OCI-LY7 (cell line): ENCODE results near the gene FOLR2. TPM values are rescaled to one million over a fixed set of nuclear protein-coding genes. Genes with fewer than 3 reads are reported as not detected.

Source experiments
- BruUV-seq: library from RNA; stranded (reverse); fragments of 400-500 nt; replicated peaks from 2 replicates; lab custom pipeline; 2021; lab: Mats Ljungman, UMichigan
- CTCF ChIA-PET: fragments of 300-600 bp; sonication (Branson Sonifier 250); formaldehyde crosslinking; loops from one replicate; lab custom pipeline; 2022; ENCODE audit warnings: antibody characterized with exemption; ENCODE audit not compliant: unreplicated experiment; lab: Charles Lee
- POLR2A ChIA-PET: fragments of 300-600 bp; sonication (Branson Sonifier 250); formaldehyde crosslinking; loops from one replicate; lab custom pipeline; 2022; ENCODE audit warnings: antibody characterized with exemption; lab: Charles Lee
- DNase-seq: peaks from one replicate; pipeline ENCODE4 v3.0.0-alpha.2; 2015; ENCODE audit warnings: low spot score
- H2AFZ ChIP-seq: fragments of 200-600 bp; sonication (generic), shearing (Covaris generic); 2 replicates; pipeline ENCODE4 v1.6.1; 2014; ENCODE audit warnings: mild to moderate bottlenecking, antibody characterized with exemption, low read length, moderate library complexity
- H3K27ac ChIP-seq: fragments of 200-600 bp; sonication (generic); 2 replicates; pipeline ENCODE4 v1.5.1; 2014; ENCODE audit warnings: mixed run types, low read depth, mild to moderate bottlenecking, moderate library complexity, low read length, inconsistent platforms; ENCODE audit not compliant: poor library complexity, severe bottlenecking
- H3K36me3 ChIP-seq: fragments of 200-600 bp; sonication (generic); 2 replicates; pipeline ENCODE4 v1.6.1; 2014; ENCODE audit warnings: mild to moderate bottlenecking, antibody characterized with exemption, low read length, moderate library complexity, mixed read lengths; ENCODE audit not compliant: insufficient read depth
- H3K4me1 ChIP-seq: fragments of 200-600 bp; sonication (generic); 2 replicates; pipeline ENCODE4 v1.5.1; 2014; ENCODE audit warnings: mild to moderate bottlenecking, low read length; ENCODE audit not compliant: insufficient read depth, poor library complexity, severe bottlenecking
- H3K4me2 ChIP-seq: fragments of 200-600 bp; sonication (generic); 2 replicates; pipeline ENCODE4 v1.6.1; 2014; ENCODE audit warnings: mild to moderate bottlenecking, low read length
- H3K4me3 ChIP-seq: fragments of 200-600 bp; sonication (generic); 2 replicates; pipeline ENCODE4 v1.5.1; 2014; ENCODE audit warnings: mild to moderate bottlenecking, low read depth, low read length; ENCODE audit not compliant: poor library complexity, severe bottlenecking
- H3K79me2 ChIP-seq: fragments of 200-600 bp; sonication (generic); 2 replicates; pipeline ENCODE4 v1.6.1; 2016; ENCODE audit warnings: low read depth, mild to moderate bottlenecking, low read length, moderate library complexity, mixed read lengths; ENCODE audit not compliant: insufficient read depth
- H3K9me2 ChIP-seq: fragments of 200-600 bp; sonication (generic); 2 replicates; pipeline ENCODE4 v1.6.1; 2016; ENCODE audit warnings: mild to moderate bottlenecking, low read length, mixed read lengths; ENCODE audit not compliant: insufficient read depth
- H3K9me3 ChIP-seq: fragments of 200-600 bp; sonication (generic); 2 replicates; pipeline ENCODE4 v1.6.1; 2014; ENCODE audit warnings: mild to moderate bottlenecking, mixed run types, low read length, mixed read lengths
- H4K20me1 ChIP-seq: fragments of 200-600 bp; sonication (generic); 2 replicates; pipeline ENCODE4 v1.6.1; 2014; ENCODE audit warnings: mild to moderate bottlenecking, antibody characterized with exemption, low read length, moderate library complexity, mixed read lengths; ENCODE audit not compliant: insufficient read depth
- CTCF ChIP-seq: fragments of 200-600 bp; sonication (generic); conservative IDR thresholded peaks from 2 replicates; pipeline ENCODE4 v1.5.1; 2014; ENCODE audit warnings: mild to moderate bottlenecking, antibody characterized with exemption, low read length, moderate library complexity, mixed read lengths
- EZH2phosphoT487 ChIP-seq: fragments of 200-600 bp; sonication (generic); IDR thresholded peaks from 2 replicates; pipeline ENCODE4 v1.6.1; 2018; ENCODE audit warnings: low read depth, borderline replicate concordance, mild to moderate bottlenecking, mixed run types, antibody characterized with exemption, low read length, moderate library complexity, mixed read lengths
- intact Hi-C: fragments of 100-400 bp; cut with micrococcal nuclease; formaldehyde crosslinking; loops from one replicate; pipeline ENCODE4 v1.10.0; 2022; ENCODE audit not compliant: unreplicated experiment
- total RNA-seq, 2 experiments: library from RNA; depleted of rRNA in 1 of 2; stranded (reverse); fragments of >200 nt in 1 of 2; shearing (Covaris generic) in 1 of 2; gene quantifications; 2 replicates each; pipeline ENCODE4 v1.2.3, GENCODE V29; 2014 to 2022

FOLR2 gene
- total RNA-seq, 2 experiments from 2014 or later, result 12.8 to 14.4 TPM

- Histone ChIP-seq H3K27ac (no peak overlapping the region), H3K79me2 (peaks cover 9% of the 10 kb centered on the region; the same call in 1 of the 2 replicates), H3K36me3 (peaks cover 86% of the 10 kb centered on the region), H3K9me2 (no peaks in the 10 kb centered on the region), H3K4me3 (no peak overlapping the region), H3K4me2 (no peak overlapping the region), H3K4me1 (peaks cover 23% of the 10 kb centered on the region), H3K9me3 (no peaks in the 10 kb centered on the region), H2AFZ (no peak overlapping the region), H4K20me1 (no peaks in the 10 kb centered on the region)
- CTCF ChIA-PET, result no interaction called here
- TF ChIP-seq EZH2phosphoT487 (no peak), CTCF (no peak)
- intact Hi-C loops, result no loop called here
- no TSS peak for BruUV-seq
- DNase-seq, result no peak
- POLR2A ChIA-PET, result no interaction called here
Measured at GRCh38 chr11:72229925-72230763, 13.6 kb downstream of the FOLR2 start.

- Histone ChIP-seq H3K4me2 (no peak overlapping the region), H4K20me1 (no peaks in the 10 kb centered on the region), H2AFZ (no peak overlapping the region), H3K27ac (no peak overlapping the region), H3K9me2 (no peaks in the 10 kb centered on the region), H3K4me3 (no peak overlapping the region), H3K9me3 (no peaks in the 10 kb centered on the region), H3K36me3 (peaks cover 92% of the 10 kb centered on the region), H3K79me2 (0 out of 2 replicates have a peak, but pooled peaks cover 1% of the 10 kb centered on the region), H3K4me1 (peaks cover 18% of the 10 kb centered on the region)
- intact Hi-C loops, result no loop called here
- ChIA-PET CTCF (no interaction called here), POLR2A (no interaction called here)
- BruUV-seq, result no TSS peak
- no peak for TF ChIP-seq CTCF
- TF ChIP-seq EZH2phosphoT487, result no peak
- no peak for DNase-seq
Measured at GRCh38 chr11:72230764-72231365, 14.3 kb downstream of the FOLR2 start.
